CD4-positive, alpha-beta T cell treated with Interleukin-6 at 100 ng/mL for 8 hours (primary cell): ENCODE measurements around the gene RRP8.

ENCODE experiments used
- DNase-seq: peaks from one replicate; pipeline ENCODE4 v3.0.0-alpha.2; 2020; ENCODE audit warnings: mixed read lengths, low spot score

Gene RRP8

DNA sequence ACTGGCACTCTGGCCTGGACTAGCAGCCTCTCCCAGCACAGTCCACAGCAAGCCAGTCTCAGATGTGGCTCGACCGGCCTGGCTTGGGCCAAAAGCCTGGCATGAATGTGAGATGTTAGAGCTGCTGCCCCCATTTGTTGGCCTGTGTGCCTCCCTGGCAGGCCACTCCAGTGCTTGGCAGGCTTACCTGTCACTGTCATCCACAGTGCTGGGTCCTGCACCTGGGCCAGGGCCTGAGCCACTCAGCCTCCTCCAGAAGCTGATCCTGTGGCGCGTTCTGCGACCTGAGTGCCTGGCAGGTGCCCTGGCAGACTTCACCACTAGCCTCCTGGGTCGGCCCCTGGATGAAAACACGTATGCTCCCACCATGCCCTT, 36.1 kb downstream of the RRP8 start:
- no peak for DNase-seq

DNA sequence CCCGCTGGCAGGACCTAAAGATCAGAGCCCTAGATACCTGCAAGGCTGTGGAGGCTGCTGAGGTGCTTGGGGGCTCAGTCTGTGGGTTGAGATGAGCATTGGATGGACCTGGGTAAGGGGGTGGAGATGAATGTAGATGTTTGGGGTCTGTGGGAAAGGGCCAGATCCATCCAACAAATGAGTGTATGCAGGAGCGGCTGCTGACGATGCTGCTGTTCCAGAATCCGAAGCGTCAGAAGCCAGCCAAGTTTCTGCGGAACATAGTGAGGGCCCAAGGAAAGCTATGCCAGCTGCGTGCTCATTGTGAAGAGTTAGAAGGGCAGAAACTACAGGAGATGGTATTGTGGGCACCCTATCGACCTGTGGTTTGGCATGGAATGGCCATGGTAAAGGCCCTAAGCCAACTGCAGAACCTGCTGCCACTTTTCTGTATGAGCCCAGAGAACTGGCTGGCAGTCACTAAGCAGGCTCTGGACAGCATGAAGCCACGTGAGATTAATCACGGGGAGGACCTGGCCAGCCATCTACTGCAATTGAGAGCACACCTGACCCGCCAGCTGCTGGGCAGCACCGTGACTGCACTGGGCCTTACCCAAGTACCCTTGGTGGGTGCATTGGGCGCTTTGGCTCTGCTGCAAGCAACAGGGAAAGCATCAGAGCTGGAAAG, 36.6 kb downstream of the RRP8 start:
- DNase-seq: no peak

DNA sequence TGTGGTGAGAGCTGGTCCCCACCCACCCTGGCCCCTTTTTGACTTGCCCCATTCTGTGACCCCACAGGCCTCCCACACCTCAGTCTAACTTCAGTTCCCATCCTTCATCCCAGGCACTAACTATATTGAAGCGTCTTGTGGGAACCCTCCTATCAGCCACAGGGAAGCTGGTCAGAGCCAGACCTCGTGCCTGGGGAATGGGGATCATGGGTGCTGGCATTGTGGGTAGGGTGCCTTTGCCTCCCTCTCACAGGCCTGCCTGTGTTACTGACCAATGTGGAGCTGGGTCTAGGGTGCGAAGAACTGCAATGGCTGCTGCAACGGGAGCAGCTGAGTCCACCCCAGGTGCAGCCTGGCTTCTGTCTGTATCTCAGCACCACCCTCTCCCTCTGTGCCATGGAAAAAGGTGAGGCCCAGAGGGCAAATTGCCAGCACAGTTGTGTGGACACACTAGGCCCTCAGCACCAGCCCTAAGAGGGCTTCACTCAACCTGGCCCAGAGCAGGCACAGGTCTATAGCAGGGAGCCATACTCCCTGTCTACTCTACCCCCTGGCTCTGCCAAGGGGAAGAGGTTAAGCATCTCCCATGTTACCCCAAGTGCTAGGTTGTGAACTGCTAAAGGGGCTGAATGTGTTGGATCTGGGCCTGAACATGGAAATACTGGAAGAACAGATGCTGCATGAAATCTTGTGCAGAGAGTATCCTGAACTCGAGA, 37.3 kb downstream of the RRP8 start:
- no peak for DNase-seq

DNA sequence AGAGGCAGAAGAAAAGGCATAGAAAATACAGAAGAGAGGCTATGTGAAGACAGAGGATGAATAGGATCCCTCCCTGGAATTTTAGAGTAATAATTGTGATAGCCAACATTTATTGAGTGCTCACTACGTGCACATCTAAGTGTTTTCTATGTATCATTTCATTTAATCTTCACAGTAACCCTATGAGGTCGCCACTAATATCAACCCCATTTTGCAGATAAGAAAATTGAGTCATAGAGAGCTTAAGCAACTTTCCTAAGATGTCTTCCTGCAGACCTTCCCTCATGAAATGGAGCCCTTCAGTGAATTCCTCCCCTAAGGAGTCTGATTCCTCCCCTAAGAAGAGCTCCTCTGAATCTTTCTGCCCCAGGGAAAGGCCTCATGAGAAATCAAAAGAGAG, 38.1 kb downstream of the RRP8 start:
- DNase-seq: no peak

DNA sequence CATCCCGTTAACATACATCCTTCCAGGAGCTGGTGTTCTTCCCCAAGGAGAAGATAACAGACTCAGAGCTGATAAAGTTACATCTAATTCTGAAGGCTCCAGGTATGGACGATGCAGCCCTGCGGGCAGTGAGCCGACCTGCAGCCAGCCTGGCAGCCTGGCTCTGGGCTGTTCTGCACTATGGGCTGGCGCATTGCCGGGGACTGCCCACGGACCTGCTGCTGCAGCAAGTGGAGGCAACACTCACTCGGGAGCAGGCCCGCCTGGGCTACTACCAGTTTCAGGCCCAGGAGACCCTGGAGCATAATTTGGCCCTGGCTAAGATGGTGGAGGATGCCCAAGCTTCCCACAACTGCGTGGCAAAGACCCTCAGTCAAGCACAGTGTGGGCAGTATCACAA, 39.7 kb downstream of the RRP8 start:
- DNase-seq: no peak

DNA sequence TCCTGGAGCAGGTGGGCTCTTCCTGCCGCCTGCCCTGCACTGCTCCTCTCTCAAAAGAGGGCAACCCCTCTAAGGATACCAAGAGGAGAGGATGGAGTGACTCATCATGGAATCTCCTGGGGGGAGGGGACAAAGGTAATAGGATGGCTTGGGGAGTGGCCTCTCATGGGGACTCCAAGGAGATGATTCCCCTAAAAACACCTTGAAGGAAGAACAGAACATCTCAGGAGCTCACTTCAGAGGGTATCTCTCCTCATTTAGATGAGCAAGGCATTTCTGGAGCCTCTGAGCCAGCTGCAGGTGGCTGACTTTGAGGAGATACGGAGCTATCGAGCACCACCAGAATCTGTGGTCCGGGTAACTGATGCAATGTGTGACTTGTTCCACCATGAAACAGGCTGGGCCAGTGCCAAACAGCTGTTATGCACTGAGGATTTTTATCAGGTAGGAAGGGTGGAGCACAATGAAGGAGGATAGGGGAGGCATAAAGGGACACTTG, 40.2 kb downstream of the RRP8 start:
- no peak for DNase-seq

DNA sequence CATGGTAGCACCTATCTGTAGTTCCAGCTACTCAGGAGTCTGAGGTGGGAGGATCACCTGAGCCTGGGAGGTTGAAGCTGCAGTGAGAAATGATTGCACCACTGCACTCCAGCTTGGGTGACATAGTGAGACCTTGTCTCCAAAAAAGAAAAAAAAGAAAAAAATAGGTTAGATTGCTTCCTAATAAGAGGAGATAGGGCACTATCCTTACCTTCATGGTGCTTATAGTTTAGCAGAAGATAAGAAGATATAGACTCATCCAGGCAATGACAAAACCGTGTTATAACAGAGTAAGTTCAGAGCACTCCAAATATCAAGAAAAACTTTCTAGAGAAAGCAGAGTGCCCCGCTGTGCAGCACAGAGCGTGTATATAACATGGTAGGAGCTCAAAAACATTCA, 42.1 kb downstream of the RRP8 start:
- DNase-seq: no peak

DNA sequence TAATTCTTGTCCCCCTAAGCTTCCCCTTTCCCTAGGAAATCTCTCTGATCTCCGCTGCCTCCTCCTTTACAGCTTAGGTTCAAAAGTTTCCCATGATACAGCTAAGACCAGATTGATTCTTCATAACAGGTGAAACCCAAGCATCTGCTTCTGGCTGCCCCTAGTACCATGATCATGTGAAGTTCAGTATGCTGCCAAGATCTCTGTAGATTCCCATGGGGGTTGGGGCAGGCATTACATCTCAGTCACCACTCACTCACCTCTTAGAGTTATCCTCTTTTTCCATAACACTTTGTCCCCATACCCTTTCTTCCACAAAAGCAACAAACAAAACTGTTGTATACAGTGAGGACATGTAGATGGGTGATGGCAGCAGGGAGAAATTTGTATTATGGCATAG, 44.0 kb downstream of the RRP8 start:
- DNase-seq: no peak

DNA sequence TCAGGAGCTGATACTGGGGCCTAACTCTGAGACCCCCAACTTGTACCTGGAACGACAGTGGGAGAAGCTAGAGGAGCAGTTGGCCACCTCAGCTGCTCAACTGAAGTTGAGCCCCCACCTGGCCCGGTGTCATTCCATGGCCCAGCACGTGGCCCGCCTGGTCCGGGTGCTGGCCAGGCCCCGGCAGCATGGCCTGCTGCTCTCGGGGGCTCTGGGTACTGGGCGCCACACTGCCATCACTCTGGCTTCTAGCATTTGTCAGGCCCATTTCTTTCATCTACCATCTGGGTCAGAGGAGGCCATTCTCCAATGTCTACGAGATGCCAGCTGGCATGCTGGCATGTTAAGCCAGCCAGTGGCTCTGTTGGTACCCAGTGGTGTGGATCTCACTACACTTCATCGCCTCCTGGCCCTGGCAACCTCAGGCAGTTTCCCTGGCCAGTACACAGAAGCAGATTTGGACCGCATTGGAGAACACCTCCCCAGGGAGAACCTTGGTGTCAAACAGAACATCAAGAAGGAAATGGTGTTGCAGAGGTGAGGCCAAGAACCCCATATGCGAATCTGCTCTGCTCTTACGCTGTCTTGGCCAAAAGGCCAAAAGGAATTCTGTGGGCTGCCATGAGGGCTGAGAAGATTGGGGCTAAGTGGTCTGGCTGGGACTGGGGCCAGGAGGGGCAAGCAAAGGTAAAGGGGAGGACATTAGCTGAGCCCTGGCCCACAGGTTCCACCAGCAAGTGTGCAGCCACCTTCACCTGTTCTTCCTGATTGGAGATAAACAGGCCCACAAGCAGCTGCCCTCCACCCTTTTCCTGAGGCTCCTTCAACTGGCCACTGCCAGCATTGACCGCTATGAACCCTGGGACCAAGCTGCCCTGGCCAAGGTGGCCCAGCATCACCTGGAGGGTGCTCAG, 45.4 kb downstream of the RRP8 start:
- DNase-seq: no peak

DNA sequence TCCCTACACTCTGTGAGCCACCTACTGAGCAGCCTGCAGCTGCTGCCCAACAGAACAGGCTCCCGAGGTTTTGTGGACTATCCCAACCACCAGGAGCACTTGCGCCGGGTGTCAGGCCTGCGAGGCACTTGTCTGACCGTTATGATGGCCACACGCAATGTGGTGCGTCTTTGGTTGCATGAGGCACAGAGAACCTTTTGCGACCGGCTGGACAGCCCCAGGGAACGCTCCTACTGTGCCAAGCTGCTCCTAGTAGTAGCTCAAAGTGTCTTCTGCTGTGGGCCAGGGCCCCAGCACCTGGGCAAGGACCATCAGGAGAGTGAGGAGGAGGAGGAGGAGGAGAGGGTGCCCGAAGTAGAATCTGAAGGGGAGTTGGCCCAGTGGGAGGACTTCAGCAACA, 46.4 kb downstream of the RRP8 start:
- no peak for DNase-seq

DNA sequence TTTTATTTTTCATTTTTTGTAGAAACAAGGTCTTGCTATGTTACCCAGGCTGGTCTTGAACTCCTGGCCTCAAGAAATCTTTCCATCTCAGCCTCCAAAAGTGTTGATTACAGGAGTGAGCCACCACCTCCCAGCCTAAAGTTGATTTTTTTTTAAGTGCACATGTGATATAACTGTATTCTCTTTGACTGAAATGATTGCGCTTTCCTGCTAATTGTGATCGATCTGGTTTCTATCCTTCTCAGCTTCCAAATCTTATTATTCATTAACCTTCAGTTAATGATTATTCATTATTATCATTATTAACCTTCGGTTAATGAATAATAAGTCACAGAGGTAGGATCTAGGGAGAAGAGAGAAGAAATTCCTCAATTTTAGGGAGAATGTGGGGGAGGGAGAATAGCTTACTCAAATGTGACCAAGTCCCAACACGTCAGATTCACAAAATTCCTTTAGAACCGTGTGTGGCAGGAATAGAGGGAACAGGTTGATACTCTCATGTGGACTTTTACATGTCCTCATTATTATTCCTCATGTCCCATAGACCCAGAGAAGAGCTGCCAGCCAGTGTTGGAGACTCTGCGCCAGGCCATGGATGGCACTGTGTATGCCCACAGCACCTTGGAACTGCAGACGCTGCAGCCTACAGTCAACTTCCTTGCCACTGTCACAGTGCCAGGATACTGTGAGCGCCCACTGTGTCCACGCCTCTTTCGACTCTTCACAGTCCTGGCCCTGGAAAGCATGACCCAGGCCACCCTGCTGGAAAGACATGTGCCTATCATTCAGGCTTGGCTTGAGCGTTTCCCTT, 47.1 kb downstream of the RRP8 start:
- no peak for DNase-seq

DNA sequence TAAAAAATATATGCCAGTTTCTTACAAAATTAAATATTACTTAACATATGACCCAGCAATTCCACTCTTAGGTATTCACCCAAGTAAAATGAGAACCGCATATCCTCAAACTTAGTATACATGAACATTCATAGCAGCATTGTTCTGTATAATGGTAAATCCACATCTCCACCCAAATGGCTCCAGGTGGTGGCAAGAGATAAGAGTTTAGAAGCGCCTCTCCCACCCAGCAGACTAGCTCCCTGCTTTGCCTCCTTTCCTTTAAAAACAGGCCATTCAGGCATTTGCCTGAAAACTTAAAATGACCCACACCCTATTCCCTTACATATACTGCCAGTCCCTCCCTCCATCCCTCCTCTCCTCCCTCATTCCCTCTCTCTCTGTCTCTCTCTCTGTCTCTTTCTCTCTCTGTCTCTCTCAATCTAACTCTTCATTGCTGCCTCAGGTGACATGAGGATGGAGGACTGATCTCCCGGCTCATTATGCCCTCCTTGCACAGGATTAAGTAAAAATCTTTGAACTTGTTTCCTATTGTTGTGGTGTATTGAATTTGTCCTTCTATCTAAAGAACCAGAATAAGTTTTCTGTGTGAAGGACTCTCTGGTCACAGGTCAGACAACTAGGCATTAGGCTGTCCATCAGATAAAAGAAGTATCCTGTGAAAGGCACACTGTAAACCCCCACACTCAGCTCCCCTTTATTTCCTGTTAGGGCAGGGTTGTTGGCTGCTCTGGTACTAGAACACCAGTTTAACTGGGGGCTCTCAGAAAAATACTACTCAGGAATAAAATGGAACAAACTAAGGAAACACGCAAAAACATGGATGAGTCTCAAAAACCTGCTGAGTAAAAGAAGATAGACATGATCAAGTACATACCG, 48.3 kb downstream of the RRP8 start:
- no peak for DNase-seq

DNA sequence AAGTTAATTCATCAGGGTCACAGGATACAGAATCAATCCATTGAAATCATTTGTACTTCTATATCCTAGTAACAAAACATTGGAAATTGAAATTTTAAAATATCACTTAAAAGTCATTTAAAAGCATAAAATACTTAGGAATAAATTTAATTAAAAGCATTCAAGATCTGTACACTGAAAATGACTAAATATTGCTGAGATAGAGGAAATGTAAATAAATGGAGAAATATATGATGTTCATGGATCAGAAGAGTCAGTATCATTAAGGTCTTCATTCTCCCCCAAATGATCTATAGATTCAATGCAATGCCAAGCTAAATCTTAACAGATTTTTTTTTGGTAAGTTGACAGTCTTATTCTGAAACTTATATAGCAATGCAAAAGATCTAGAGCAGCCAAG, 49.8 kb downstream of the RRP8 start:
- DNase-seq: no peak

DNA sequence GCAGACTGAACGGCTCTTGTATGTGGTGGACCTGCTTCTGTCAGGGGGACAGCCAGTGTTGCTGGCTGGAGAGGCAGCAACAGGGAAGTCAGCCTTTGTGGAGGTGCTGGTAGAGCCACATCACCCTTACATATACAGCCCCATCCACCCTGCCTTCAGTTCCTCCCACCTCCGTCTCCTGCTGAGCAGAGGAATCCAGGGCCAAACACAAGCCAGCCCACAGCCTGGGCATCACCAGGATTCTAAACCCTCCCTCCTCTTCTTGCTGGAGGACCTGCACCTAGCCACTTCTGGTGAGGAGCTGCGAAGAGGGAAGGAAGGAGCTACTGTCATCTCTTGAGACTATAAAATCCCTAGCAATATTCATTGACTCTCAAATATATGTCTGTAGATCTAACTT, 54.8 kb downstream of the RRP8 start:
- DNase-seq: no peak

DNA sequence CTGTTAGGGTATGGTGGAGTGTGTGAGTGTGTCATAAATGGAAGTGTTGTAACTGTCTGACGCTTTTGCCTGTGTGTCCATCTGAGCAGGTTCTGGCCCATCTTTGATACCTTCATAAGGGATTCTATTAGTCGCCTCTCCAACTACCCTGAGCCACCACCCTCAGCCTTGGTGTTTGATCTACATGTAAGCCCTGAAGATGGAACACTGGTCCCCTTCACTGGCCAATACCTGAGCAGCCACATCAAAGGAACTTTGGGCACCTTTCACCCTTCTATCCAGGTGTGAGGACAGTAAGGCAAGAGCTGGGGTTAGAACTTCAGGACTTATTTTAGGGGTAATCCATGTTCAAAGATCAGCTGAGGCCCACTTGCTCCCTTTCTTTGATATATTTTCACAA, 55.3 kb downstream of the RRP8 start:
- DNase-seq: no peak

DNA sequence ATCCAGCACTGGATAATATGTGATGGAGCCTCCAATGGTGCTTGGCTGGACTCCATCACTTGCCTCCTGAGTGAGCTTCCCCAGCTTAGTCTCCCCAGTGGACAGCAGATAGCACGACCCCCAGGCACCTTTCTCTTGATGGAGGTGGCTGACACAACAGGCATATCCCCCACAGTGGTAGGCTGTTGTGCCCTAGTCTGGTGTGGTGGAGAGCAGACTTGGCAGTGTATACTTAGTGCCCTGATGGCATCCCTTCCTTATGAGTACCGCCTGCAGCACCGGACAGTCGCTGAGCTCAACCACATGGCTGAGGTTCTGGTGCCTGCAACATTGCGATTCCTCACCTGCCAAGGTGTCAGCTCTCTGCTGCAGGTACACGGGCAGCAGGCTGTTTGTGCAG, 56.2 kb downstream of the RRP8 start:
- DNase-seq: no peak

DNA sequence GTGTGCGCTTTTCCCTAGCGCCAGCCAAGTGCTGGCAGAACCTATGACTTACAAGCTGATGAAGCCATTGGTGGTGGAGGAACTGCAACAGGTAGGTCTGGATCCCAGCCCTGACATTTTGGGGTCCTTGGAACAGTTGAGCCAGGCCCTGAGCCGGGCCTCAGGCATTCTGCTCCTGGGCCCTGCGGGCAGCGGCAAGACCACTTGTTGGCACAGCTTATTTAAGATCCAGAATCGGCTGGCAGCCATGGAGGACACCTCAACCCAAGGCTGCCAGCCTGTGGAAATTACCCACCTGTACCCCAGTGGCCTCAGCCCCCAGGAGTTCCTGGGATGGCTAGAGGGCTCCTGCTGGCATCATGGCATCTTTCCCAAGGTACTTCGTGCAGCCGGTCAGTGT, 56.7 kb downstream of the RRP8 start:
- no peak for DNase-seq

DNA sequence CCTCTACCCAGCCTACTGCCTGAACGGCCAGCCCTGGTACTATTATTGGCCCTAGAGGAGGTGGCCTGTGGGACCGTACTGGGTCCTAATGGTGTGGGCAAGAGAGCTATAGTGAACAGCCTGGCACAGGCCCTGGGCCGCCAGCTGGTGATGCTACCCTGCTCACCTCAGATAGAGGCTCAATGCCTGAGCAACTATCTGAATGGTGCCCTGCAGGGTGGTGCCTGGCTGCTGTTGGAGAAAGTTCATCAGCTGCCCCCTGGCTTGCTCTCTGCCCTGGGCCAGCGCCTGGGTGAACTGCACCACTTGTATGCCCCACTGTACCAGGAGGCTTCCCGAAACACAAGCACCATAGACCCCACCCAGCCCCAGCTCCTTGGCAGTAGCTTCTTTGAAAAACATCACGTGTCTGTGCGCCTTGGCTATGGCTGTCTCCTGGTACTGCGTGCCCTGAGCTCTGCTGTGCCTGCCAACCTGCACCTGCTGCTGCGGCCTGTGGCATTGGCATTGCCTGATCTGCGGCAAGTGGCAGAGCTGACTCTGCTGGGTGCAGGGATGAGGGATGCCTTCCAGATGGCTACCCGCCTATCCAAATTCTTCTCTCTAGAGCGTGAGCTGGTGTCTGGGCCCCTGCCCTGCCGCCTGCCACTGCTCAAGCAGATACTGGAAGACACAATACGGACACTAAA, 57.4 kb downstream of the RRP8 start:
- DNase-seq: no peak
